ENCODE data around the gene HIVEP1. TPM values are rescaled to one million over a fixed set of nuclear protein-coding genes. Genes with fewer than 3 reads are reported as not detected.

The HIVEP1 gene
- total RNA-seq, 1 donor, result 20.3 TPM

- TF ChIP-seq CTCF (IDR thresholded peaks at IDR 0.05; ENCODE audit: insufficient read depth, low read depth, low read length), result no peak
- H3K4me3 ChIP-seq (ENCODE audit: low read depth, low read length), result no peak overlapping the region
- peak; percentile 56 for DNase-seq (ENCODE audit: low read depth)
Observed at GRCh38 chr6:12001004-12001705, 11.0 kb upstream of the HIVEP1 start.

- TF ChIP-seq CTCF (IDR thresholded peaks at IDR 0.05; ENCODE audit: insufficient read depth, low read depth, low read length), result no peak
- DNase-seq (ENCODE audit: low read depth), result no peak
Observed at GRCh38 chr6:12001706-12002435, 10.2 kb upstream of the HIVEP1 start.

GRCh38 chr6:12007473-12007872 is 4.6 kb upstream of the HIVEP1 start:
- no peak for TF ChIP-seq CTCF (IDR thresholded peaks at IDR 0.05; ENCODE audit: insufficient read depth, low read depth, low read length)
- no peak for DNase-seq (ENCODE audit: low read depth)
- no peak overlapping the region for H3K4me3 ChIP-seq (ENCODE audit: low read depth, low read length)

More at GRCh38 chr6:12001706-12002435, 10.2 kb upstream of the HIVEP1 start:
- no peak overlapping the region for H3K4me3 ChIP-seq (ENCODE audit: low read depth, low read length)

GRCh38 chr6:12007887-12008286 is 4.2 kb upstream of the HIVEP1 start:
- DNase-seq (ENCODE audit: low read depth), result no peak
- peak overlapping the region; percentile 80 for H3K4me3 ChIP-seq (ENCODE audit: low read depth, low read length)
- no peak for TF ChIP-seq CTCF (IDR thresholded peaks at IDR 0.05; ENCODE audit: insufficient read depth, low read depth, low read length)

GRCh38 chr6:12008366-12009179 is 3.5 kb upstream of the HIVEP1 start:
- peak overlapping the region; percentile 80 for H3K4me3 ChIP-seq (ENCODE audit: low read depth, low read length)
- TF ChIP-seq CTCF (IDR thresholded peaks at IDR 0.05; ENCODE audit: insufficient read depth, low read depth, low read length), result no peak
- peak; percentile 71 for DNase-seq (ENCODE audit: low read depth)

GRCh38 chr6:12009180-12009685 is 2.9 kb upstream of the HIVEP1 start:
- DNase-seq (ENCODE audit: low read depth), result no peak
- H3K4me3 ChIP-seq (ENCODE audit: low read depth, low read length), result peak overlapping the region; percentile 77
- TF ChIP-seq CTCF (IDR thresholded peaks at IDR 0.05; ENCODE audit: insufficient read depth, low read depth, low read length), result no peak
